Measurements from ENCODE around the gene RPL39L. TPM values are rescaled to one million over a fixed set of nuclear protein-coding genes. Genes with fewer than 3 reads are reported as not detected.

The RPL39L gene
- total and polyA plus RNA-seq, 10 of the 15 experiments (the other 5 are each of a cell fraction or from before 2014, with no cell fraction given): 12.5 to 67.8 (median 31.3) TPM

- peaks cover 6% of the 10 kb centered on the region; the same call in 1 of the 2 replicates for H3K4me1 ChIP-seq (ENCODE audit: control insufficient read depth, insufficient read depth, low read length)
- intact Hi-C loops (cut with micrococcal nuclease; ENCODE audit: unreplicated experiment): no loop called here
- ChIA-PET RAD21 (ENCODE audit: unreplicated experiment) (interaction anchor here (1.0 kb wide), 1 partner anchor 44 kb away, joined by 5 read pairs; no protein-coding TSS in a partner anchor), POLR2A (interaction anchor here (0.5 kb wide), 1 partner anchor 271 kb away, joined by 6 read pairs; no protein-coding TSS in a partner anchor), CTCF (interaction anchor here (0.7 to 3.4 kb wide), 4 partner anchors 19 to 47 kb away, joined by 3 to 16 read pairs (median 16); partner anchors contain the start of gene RPL39L), SMC1A (ENCODE audit: uncharacterized antibody, unreplicated experiment) (no interaction called here)
- WGBS (ENCODE audit: insufficient coverage, insufficient replicate concordance, low lambda C conversion rate, missing lambda C conversion rate): 89% methylated on average over 2 of the region's 2 CpGs
- no peaks in the 10 kb centered on the region for H3K79me2 ChIP-seq (ENCODE audit: control insufficient read depth, insufficient read depth, low read length)
- ATAC-seq (peak; percentile 45), FAIRE-seq (no peak), DNase-seq (ENCODE audit: low read depth, low spot score) (no peak)
- TF ChIP-seq RUNX3 (IDR thresholded peaks at IDR 0.05; ENCODE audit: low read length): peak; percentile 47
- peak; percentile 49; the same call in 1 of the 2 replicates for TF ChIP-seq SPI1 (IDR thresholded peaks at IDR 0.05; ENCODE audit: borderline replicate concordance, insufficient read depth, low read depth, low read length)
- no peak for TF ChIP-seq RFX5 (IDR thresholded peaks at IDR 0.05; ENCODE audit: low read depth, low read length)
- H2AFZ ChIP-seq (ENCODE audit: control insufficient read depth, low read depth, low read length): no peak overlapping the region; the same call in 1 of the 2 replicates
- H3K36me3 ChIP-seq (ENCODE audit: control insufficient read depth in 2 of 2, insufficient read depth in 2 of 2, low read length in 1 of 2): no peaks in the 10 kb centered on the region
- in situ Hi-C loops (cut with MboI): no loop called here
- H3K4me2 ChIP-seq (ENCODE audit: control insufficient read depth, insufficient read depth): no peak overlapping the region
- H3K9me3 ChIP-seq (replicated peaks; ENCODE audit: control insufficient read depth, insufficient read depth, low read length): no peaks in the 10 kb centered on the region
- H3K27ac ChIP-seq (ENCODE audit: control insufficient read depth, insufficient read depth): no peak overlapping the region
- H3K4me3 ChIP-seq: no peak overlapping the region
- BruUV-seq (replicated peaks): no TSS peak
- no peak overlapping the region for H3K9ac ChIP-seq (ENCODE audit: control insufficient read depth, insufficient read depth, low read length)
- H3K27me3 ChIP-seq (replicated peaks in 1 of 2; ENCODE audit: control insufficient read depth in 2 of 2, insufficient read depth in 2 of 2, low read length in 1 of 2): no peaks in the 10 kb centered on the region
- H4K20me1 ChIP-seq (ENCODE audit: control insufficient read depth, insufficient read depth): no peaks in the 10 kb centered on the region
Measured at GRCh38 chr3:187120326-187120725, 19.0 kb downstream of the RPL39L start.

DNA sequence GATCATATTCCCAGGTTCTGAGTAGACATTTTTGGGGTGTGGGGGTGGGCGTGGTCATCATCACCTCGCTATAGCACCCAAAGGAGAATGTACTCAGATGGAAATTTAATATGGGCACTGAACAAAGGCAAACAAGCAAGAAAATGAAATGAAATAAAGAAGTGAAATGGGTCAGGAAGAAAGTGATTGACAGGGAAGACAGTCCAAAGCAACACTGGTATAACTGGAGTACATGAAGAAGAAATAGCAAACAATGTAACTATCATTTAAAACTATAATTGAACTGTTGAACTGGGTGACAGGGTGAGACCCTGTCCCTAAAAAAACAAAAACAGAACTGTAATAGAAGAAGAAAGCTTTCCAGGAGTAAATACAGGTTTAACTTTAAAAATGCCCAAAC, 24.8 kb downstream of the RPL39L start:
- peaks cover 4% of the 10 kb centered on the region; the same call in 1 of the 2 replicates for H3K4me1 ChIP-seq (ENCODE audit: control insufficient read depth, insufficient read depth, low read length)
- H3K4me2 ChIP-seq (ENCODE audit: control insufficient read depth, insufficient read depth): no peak overlapping the region
- WGBS (ENCODE audit: insufficient coverage, insufficient replicate concordance, low lambda C conversion rate, missing lambda C conversion rate): 70% methylated on average over 2 of the region's 2 CpGs
- DNase-seq (ENCODE audit: low read depth, low spot score) (no peak), FAIRE-seq (no peak), ATAC-seq (no peak)
- no peaks in the 10 kb centered on the region for H3K79me2 ChIP-seq (ENCODE audit: control insufficient read depth, insufficient read depth, low read length)
- no peaks in the 10 kb centered on the region for H4K20me1 ChIP-seq (ENCODE audit: control insufficient read depth, insufficient read depth)
- ChIA-PET POLR2A (interaction anchor here (0.5 kb wide), 1 partner anchor 34 kb away, joined by 3 read pairs; no protein-coding TSS in a partner anchor), RAD21 (ENCODE audit: unreplicated experiment) (interaction anchor here (1.2 to 4.4 kb wide), 7 partner anchors 23 to 265 kb away, joined by 3 to 54 read pairs (median 8); no protein-coding TSS in a partner anchor), CTCF (interaction anchor here (1.3 to 7.0 kb wide), 11 partner anchors 12 to 265 kb away, joined by 3 to 197 read pairs (median 17); partner anchors contain the start of gene RPL39L), SMC1A (ENCODE audit: uncharacterized antibody, unreplicated experiment) (interaction anchor here (0.7 to 5.2 kb wide), 10 partner anchors 11 to 265 kb away, joined by 3 to 111 read pairs (median 10); partner anchors contain the start of gene RPL39L)
- no peak overlapping the region for H3K27ac ChIP-seq (ENCODE audit: control insufficient read depth, insufficient read depth)
- no peak overlapping the region for H2AFZ ChIP-seq (ENCODE audit: control insufficient read depth, low read depth, low read length)
- peak; percentile 37; the same call in 1 of the 2 replicates for TF ChIP-seq PKNOX1 (IDR thresholded peaks at IDR 0.05)
- TF ChIP-seq, protein P1, sequence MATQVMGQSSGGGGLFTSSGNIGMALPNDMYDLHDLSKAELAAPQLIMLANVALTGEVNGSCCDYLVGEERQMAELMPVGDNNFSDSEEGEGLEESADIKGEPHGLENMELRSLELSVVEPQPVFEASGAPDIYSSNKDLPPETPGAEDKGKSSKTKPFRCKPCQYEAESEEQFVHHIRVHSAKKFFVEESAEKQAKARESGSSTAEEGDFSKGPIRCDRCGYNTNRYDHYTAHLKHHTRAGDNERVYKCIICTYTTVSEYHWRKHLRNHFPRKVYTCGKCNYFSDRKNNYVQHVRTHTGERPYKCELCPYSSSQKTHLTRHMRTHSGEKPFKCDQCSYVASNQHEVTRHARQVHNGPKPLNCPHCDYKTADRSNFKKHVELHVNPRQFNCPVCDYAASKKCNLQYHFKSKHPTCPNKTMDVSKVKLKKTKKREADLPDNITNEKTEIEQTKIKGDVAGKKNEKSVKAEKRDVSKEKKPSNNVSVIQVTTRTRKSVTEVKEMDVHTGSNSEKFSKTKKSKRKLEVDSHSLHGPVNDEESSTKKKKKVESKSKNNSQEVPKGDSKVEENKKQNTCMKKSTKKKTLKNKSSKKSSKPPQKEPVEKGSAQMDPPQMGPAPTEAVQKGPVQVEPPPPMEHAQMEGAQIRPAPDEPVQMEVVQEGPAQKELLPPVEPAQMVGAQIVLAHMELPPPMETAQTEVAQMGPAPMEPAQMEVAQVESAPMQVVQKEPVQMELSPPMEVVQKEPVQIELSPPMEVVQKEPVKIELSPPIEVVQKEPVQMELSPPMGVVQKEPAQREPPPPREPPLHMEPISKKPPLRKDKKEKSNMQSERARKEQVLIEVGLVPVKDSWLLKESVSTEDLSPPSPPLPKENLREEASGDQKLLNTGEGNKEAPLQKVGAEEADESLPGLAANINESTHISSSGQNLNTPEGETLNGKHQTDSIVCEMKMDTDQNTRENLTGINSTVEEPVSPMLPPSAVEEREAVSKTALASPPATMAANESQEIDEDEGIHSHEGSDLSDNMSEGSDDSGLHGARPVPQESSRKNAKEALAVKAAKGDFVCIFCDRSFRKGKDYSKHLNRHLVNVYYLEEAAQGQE (IDR thresholded peaks at IDR 0.05; ENCODE audit: low read depth, low read length): no peak
- no peaks in the 10 kb centered on the region for H3K36me3 ChIP-seq (ENCODE audit: control insufficient read depth in 2 of 2, insufficient read depth in 2 of 2, low read length in 1 of 2)
- intact Hi-C loops (cut with micrococcal nuclease; ENCODE audit: unreplicated experiment) (no loop called here), in situ Hi-C loops (cut with MboI) (no loop called here)
- H3K4me3 ChIP-seq: no peak overlapping the region
- H3K27me3 ChIP-seq (replicated peaks in 1 of 2; ENCODE audit: control insufficient read depth in 2 of 2, insufficient read depth in 2 of 2, low read length in 1 of 2): no peaks in the 10 kb centered on the region
- H3K9ac ChIP-seq (ENCODE audit: control insufficient read depth, insufficient read depth, low read length): no peak overlapping the region
- H3K9me3 ChIP-seq (replicated peaks; ENCODE audit: control insufficient read depth, insufficient read depth, low read length): no peaks in the 10 kb centered on the region
- no TSS peak for BruUV-seq (replicated peaks)

Measured in GM12878 (cell line).